CD4-positive, alpha-beta memory T cell (primary cell): Measurements from ENCODE around the gene STX8. TPM values are rescaled to one million over a fixed set of nuclear protein-coding genes. Genes with fewer than 3 reads are reported as not detected.
A peak's percentile ranks its signal among the peaks of the same experiment; 100 is the strongest.

Experiments used
- CTCF ChIA-PET: fragments of 350-600 bp; sonication (Branson Sonifier 250); formaldehyde crosslinking; loops from one replicate; lab custom pipeline; 2021; ENCODE audit warnings: inconsistent platforms; ENCODE audit not compliant: partially characterized antibody; lab: Charles Lee
- POLR2A ChIA-PET: fragments of 350-600 bp; sonication (Branson Sonifier 250); formaldehyde crosslinking; loops from one replicate; lab custom pipeline; 2021; ENCODE audit not compliant: partially characterized antibody; lab: Charles Lee
- DNase-seq, 5 donors: peaks; one replicate each; pipeline versions ENCODE4 v3.0.0 to v3.0.0-alpha.2; 2020 to 2022; ENCODE audit warnings: mixed read lengths in 1 of 5
- H3K27ac ChIP-seq: one replicate; pipeline ENCODE4 v1.7.0; 2013; ENCODE audit warnings: low read depth, low read length
- H3K27me3 ChIP-seq: 2 replicates; pipeline ENCODE4 v1.7.0; 2013; ENCODE audit warnings: mild to moderate bottlenecking, low read length, moderate library complexity; ENCODE audit not compliant: insufficient read depth
- H3K36me3 ChIP-seq: 2 replicates; pipeline ENCODE4 v1.7.0; 2013; ENCODE audit warnings: mild to moderate bottlenecking, low read length, moderate library complexity; ENCODE audit not compliant: insufficient read depth
- H3K4me1 ChIP-seq: 2 replicates; pipeline ENCODE4 v1.7.0; 2013; ENCODE audit warnings: mild to moderate bottlenecking, low read length, moderate library complexity; ENCODE audit not compliant: insufficient read depth
- H3K4me3 ChIP-seq, 2 donors: one replicate each; pipeline ENCODE4 v1.7.0; 2013; ENCODE audit warnings: low read length in 2 of 2, mild to moderate bottlenecking in 1 of 2
- H3K9me3 ChIP-seq, 2 donors: one replicate each; pipeline ENCODE4 v1.7.0; 2013; ENCODE audit warnings: low read length in 2 of 2, control low read depth in 1 of 2; ENCODE audit not compliant: control insufficient read depth in 1 of 2
- H3K27ac Mint-ChIP-seq, 7 donors: one replicate each; pipeline ENCODE4 v1.8.0; 2020 to 2021; ENCODE audit warnings: mixed read lengths in 7 of 7, mild to moderate bottlenecking in 6 of 7, inconsistent platforms in 3 of 7, moderate library complexity in 3 of 7
- H3K27me3 Mint-ChIP-seq, 2 donors: one replicate each; pipeline ENCODE4 v1.8.0; 2020 to 2021; ENCODE audit warnings: mixed read lengths in 2 of 2
- H3K36me3 Mint-ChIP-seq, 2 donors: one replicate each; pipeline ENCODE4 v1.8.0; 2020 to 2021; ENCODE audit warnings: mixed read lengths in 2 of 2, inconsistent platforms in 1 of 2, mild to moderate bottlenecking in 1 of 2
- H3K4me1 Mint-ChIP-seq, 4 donors: one replicate each; pipeline ENCODE4 v1.8.0; 2020 to 2021; ENCODE audit warnings: mixed read lengths in 4 of 4, mild to moderate bottlenecking in 1 of 4
- H3K4me3 Mint-ChIP-seq, 8 donors: one replicate each; pipeline ENCODE4 v1.8.0; 2020 to 2021; ENCODE audit warnings: mixed read lengths in 8 of 8, mild to moderate bottlenecking in 7 of 8, moderate library complexity in 6 of 8, inconsistent platforms in 3 of 8
- H3K9me3 Mint-ChIP-seq, 8 donors: one replicate each; pipeline ENCODE4 v1.8.0; 2020 to 2021; ENCODE audit warnings: mixed read lengths in 8 of 8, mild to moderate bottlenecking in 5 of 8, inconsistent platforms in 3 of 8, moderate library complexity in 1 of 8
- intact Hi-C: fragments of 100-400 bp; cut with micrococcal nuclease; formaldehyde crosslinking; loops from one replicate; pipeline ENCODE4 v1.15.1; 2023
- polyA plus RNA-seq, 2 donors: library from polyadenylated mRNA; unstranded; fragments of 300-500 nt; fragmentation: Illumina TruSeq; gene quantifications; one replicate each; pipeline ENCODE4 v1.2.3, GENCODE V29; 2021
- total RNA-seq, 2 experiments: library from RNA; stranded (reverse); gene quantifications; one replicate each; pipeline ENCODE4 v1.2.3, GENCODE V29; 2021

Gene STX8
- total and polyA plus RNA-seq, 4 experiments from 2014 or later = 54.2 to 206 (median 108) TPM

GRCh38 chr17:9330611-9331271 is 244.9 kb downstream of the STX8 start:
- Mint-ChIP-seq H3K9me3 (peaks cover 4 to 17% (median 14%) of the 10 kb centered on the region in 8 donors), H3K27me3 (no peaks in the 10 kb centered on the region), H3K36me3 (peaks cover 17 to 33% of the 10 kb centered on the region in 2 donors), H3K4me3 (no peak overlapping the region), H3K4me1 (peaks cover 0 to 11% (median 8%) of the 10 kb centered on the region in 4 donors), H3K27ac (no peak overlapping the region)
- Histone ChIP-seq H3K4me1 (no peaks in the 10 kb centered on the region), H3K27me3 (no peaks in the 10 kb centered on the region), H3K27ac (no peak overlapping the region), H3K9me3 (no peaks in the 10 kb centered on the region), H3K4me3 (no peak overlapping the region), H3K36me3 (no peaks in the 10 kb centered on the region)
- ChIA-PET POLR2A (no interaction called here), CTCF (no interaction called here)
- intact Hi-C loops = no loop called here
- DNase-seq = no peak

GRCh38 chr17:9330141-9330540 is 245.5 kb downstream of the STX8 start:
- no peak overlapping the region for H3K4me3 Mint-ChIP-seq
- peaks cover 4 to 11% (median 9%) of the 10 kb centered on the region in 8 donors for H3K9me3 Mint-ChIP-seq
- H3K27me3 ChIP-seq = no peaks in the 10 kb centered on the region
- peaks cover 13 to 32% of the 10 kb centered on the region in 2 donors for H3K36me3 Mint-ChIP-seq
- intact Hi-C loops = no loop called here
- ChIA-PET POLR2A (no interaction called here), CTCF (no interaction called here)
- no peaks in the 10 kb centered on the region for H3K4me1 ChIP-seq
- H3K4me3 ChIP-seq = no peak overlapping the region
- H3K27me3 Mint-ChIP-seq = no peaks in the 10 kb centered on the region
- H3K27ac Mint-ChIP-seq = no peak overlapping the region
- no peaks in the 10 kb centered on the region for H3K36me3 ChIP-seq
- no peaks in the 10 kb centered on the region for H3K9me3 ChIP-seq
- H3K4me1 Mint-ChIP-seq = peaks cover 0 to 11% (median 7%) of the 10 kb centered on the region in 4 donors
- no peak for DNase-seq
- H3K27ac ChIP-seq = no peak overlapping the region

GRCh38 chr17:9329251-9329921 is 246.2 kb downstream of the STX8 start:
- H3K27me3 ChIP-seq = no peaks in the 10 kb centered on the region
- H3K9me3 ChIP-seq = no peaks in the 10 kb centered on the region
- Mint-ChIP-seq H3K36me3 (peaks cover 6 to 25% of the 10 kb centered on the region in 2 donors), H3K9me3 (peaks cover 0 to 3% (median 2%) of the 10 kb centered on the region in 8 donors), H3K4me1 (peaks cover 0 to 11% (median 7%) of the 10 kb centered on the region in 4 donors), H3K27ac (peak overlapping the region in 1 of 7 donors; percentile 41), H3K27me3 (no peaks in the 10 kb centered on the region), H3K4me3 (no peak overlapping the region)
- no peaks in the 10 kb centered on the region for H3K4me1 ChIP-seq
- ChIA-PET POLR2A (no interaction called here), CTCF (no interaction called here)
- intact Hi-C loops = no loop called here
- H3K36me3 ChIP-seq = no peaks in the 10 kb centered on the region
- H3K4me3 ChIP-seq = no peak overlapping the region
- no peak for DNase-seq
- H3K27ac ChIP-seq = no peak overlapping the region

- DNase-seq = no peak
- Histone ChIP-seq H3K9me3 (no peaks in the 10 kb centered on the region), H3K36me3 (no peaks in the 10 kb centered on the region), H3K4me1 (no peaks in the 10 kb centered on the region), H3K27ac (no peak overlapping the region), H3K27me3 (no peaks in the 10 kb centered on the region), H3K4me3 (no peak overlapping the region)
- ChIA-PET CTCF (no interaction called here), POLR2A (no interaction called here)
- H3K9me3 Mint-ChIP-seq = peaks cover 0 to 4% (median 0%) of the 10 kb centered on the region in 8 donors
- H3K27me3 Mint-ChIP-seq = no peaks in the 10 kb centered on the region
- no peak overlapping the region for H3K4me3 Mint-ChIP-seq
- peaks cover 2 to 17% of the 10 kb centered on the region in 2 donors for H3K36me3 Mint-ChIP-seq
- H3K4me1 Mint-ChIP-seq = peaks cover 0 to 13% (median 10%) of the 10 kb centered on the region in 4 donors
- intact Hi-C loops = no loop called here
- H3K27ac Mint-ChIP-seq = no peak overlapping the region
Measured at GRCh38 chr17:9324864-9325263, 250.8 kb downstream of the STX8 start.

GRCh38 chr17:9322326-9322725 is 253.3 kb downstream of the STX8 start:
- H3K4me3 Mint-ChIP-seq = no peak overlapping the region
- no peaks in the 10 kb centered on the region for H3K9me3 ChIP-seq
- no peak overlapping the region for H3K27ac Mint-ChIP-seq
- no peaks in the 10 kb centered on the region for H3K27me3 ChIP-seq
- peaks cover 10 to 28% of the 10 kb centered on the region in 2 donors for H3K36me3 Mint-ChIP-seq
- ChIA-PET CTCF (no interaction called here), POLR2A (no interaction called here)
- H3K4me1 ChIP-seq = no peaks in the 10 kb centered on the region
- H3K27me3 Mint-ChIP-seq = no peaks in the 10 kb centered on the region
- H3K4me1 Mint-ChIP-seq = peaks cover 0 to 11% (median 6%) of the 10 kb centered on the region in 4 donors
- no peak overlapping the region for H3K27ac ChIP-seq
- no peak for DNase-seq
- H3K9me3 Mint-ChIP-seq = peaks cover 0 to 15% (median 9%) of the 10 kb centered on the region in 8 donors
- no peak overlapping the region for H3K4me3 ChIP-seq
- intact Hi-C loops = no loop called here
- no peaks in the 10 kb centered on the region for H3K36me3 ChIP-seq

GRCh38 chr17:9321890-9322289 is 253.7 kb downstream of the STX8 start:
- Mint-ChIP-seq H3K36me3 (peaks cover 13 to 31% of the 10 kb centered on the region in 2 donors), H3K4me3 (no peak overlapping the region), H3K27ac (peak overlapping the region in 1 of 7 donors; percentile 82), H3K27me3 (no peaks in the 10 kb centered on the region), H3K4me1 (peaks cover 0 to 13% (median 6%) of the 10 kb centered on the region in 4 donors), H3K9me3 (peaks cover 0 to 17% (median 9%) of the 10 kb centered on the region in 8 donors)
- Histone ChIP-seq H3K27ac (no peak overlapping the region), H3K9me3 (no peaks in the 10 kb centered on the region), H3K36me3 (no peaks in the 10 kb centered on the region), H3K4me1 (no peaks in the 10 kb centered on the region), H3K27me3 (no peaks in the 10 kb centered on the region), H3K4me3 (no peak overlapping the region)
- ChIA-PET POLR2A (no interaction called here), CTCF (no interaction called here)
- intact Hi-C loops = no loop called here
- DNase-seq = no peak

- no peak overlapping the region for H3K27ac Mint-ChIP-seq
- no peak for DNase-seq
- peaks cover 0 to 14% (median 9%) of the 10 kb centered on the region in 8 donors for H3K9me3 Mint-ChIP-seq
- Histone ChIP-seq H3K36me3 (no peaks in the 10 kb centered on the region), H3K27me3 (no peaks in the 10 kb centered on the region), H3K27ac (no peak overlapping the region), H3K9me3 (no peaks in the 10 kb centered on the region), H3K4me1 (no peaks in the 10 kb centered on the region), H3K4me3 (no peak overlapping the region)
- no peak overlapping the region for H3K4me3 Mint-ChIP-seq
- H3K27me3 Mint-ChIP-seq = no peaks in the 10 kb centered on the region
- POLR2A ChIA-PET = no interaction called here
- H3K36me3 Mint-ChIP-seq = peaks cover 14 to 25% of the 10 kb centered on the region in 2 donors
- CTCF ChIA-PET = no interaction called here
- intact Hi-C loops = no loop called here
- H3K4me1 Mint-ChIP-seq = peaks cover 0 to 8% (median 0%) of the 10 kb centered on the region in 4 donors
Measured at GRCh38 chr17:9315360-9315759, 260.3 kb downstream of the STX8 start.
